Caco-2 (cell line): ENCODE data around the gene MRPL36. TPM values are rescaled to one million over a fixed set of nuclear protein-coding genes. Genes with fewer than 3 reads are reported as not detected.

Source experiments
- BruUV-seq: library from RNA; stranded (reverse); fragments of 400-500 nt; replicated peaks from 2 replicates; lab custom pipeline; 2021; lab: Mats Ljungman, UMichigan
- CTCF ChIA-PET: fragments of 300-600 bp; sonication (Branson Sonifier 250); formaldehyde crosslinking; loops from one replicate; lab custom pipeline; 2022; ENCODE audit warnings: antibody characterized with exemption; lab: Charles Lee
- POLR2A ChIA-PET: fragments of 300-600 bp; sonication (Branson Sonifier 250); formaldehyde crosslinking; loops from one replicate; lab custom pipeline; 2022; ENCODE audit warnings: antibody characterized with exemption; lab: Charles Lee
- DNase-seq, 2 experiments: peaks; one replicate each; pipeline versions ENCODE4 v3.0.0 to v3.0.0-alpha.2; 2020 to 2022
- H3K27me3 ChIP-seq: replicated peaks from 2 replicates; pipeline ENCODE4 v1.6.0; 2011; ENCODE audit warnings: low read length; ENCODE audit not compliant: control insufficient read depth, insufficient read depth
- H3K36me3 ChIP-seq: 2 replicates; pipeline ENCODE4 v1.5.1; 2011; ENCODE audit warnings: low read length; ENCODE audit not compliant: control insufficient read depth, insufficient read depth
- H3K4me1 ChIP-seq: fragments of 250-450 bp; sonication (Bioruptor Pico); 2 replicates; pipeline ENCODE4 v1.5.1; 2020; ENCODE audit warnings: mild to moderate bottlenecking
- H3K4me3 ChIP-seq: 2 replicates; pipeline ENCODE4 v1.5.1; 2011; ENCODE audit warnings: low read depth, mild to moderate bottlenecking, control low read depth, low read length
- H3K9me3 ChIP-seq: fragments of 250-450 bp; sonication (Bioruptor Pico); 2 replicates; pipeline ENCODE4 v1.5.1; 2020; ENCODE audit warnings: mild to moderate bottlenecking, moderate library complexity
- H3K27ac Mint-ChIP-seq: one replicate; pipeline ENCODE4 v1.8.0; 2022; ENCODE audit warnings: mixed read lengths; ENCODE audit not compliant: unreplicated experiment
- H3K27me3 Mint-ChIP-seq: one replicate; pipeline ENCODE4 v1.8.0; 2022; ENCODE audit warnings: mixed read lengths; ENCODE audit not compliant: insufficient read depth, unreplicated experiment
- H3K36me3 Mint-ChIP-seq: one replicate; pipeline ENCODE4 v1.8.0; 2022; ENCODE audit warnings: mild to moderate bottlenecking, mixed read lengths; ENCODE audit not compliant: insufficient read depth, unreplicated experiment
- H3K4me1 Mint-ChIP-seq: one replicate; pipeline ENCODE4 v1.8.0; 2022; ENCODE audit warnings: low read depth, mixed read lengths; ENCODE audit not compliant: unreplicated experiment
- H3K4me3 Mint-ChIP-seq: one replicate; pipeline ENCODE4 v1.8.0; 2022; ENCODE audit warnings: mild to moderate bottlenecking, moderate library complexity, mixed read lengths; ENCODE audit not compliant: unreplicated experiment
- H3K9me3 Mint-ChIP-seq: one replicate; pipeline ENCODE4 v1.8.0; 2022; ENCODE audit warnings: mixed read lengths; ENCODE audit not compliant: unreplicated experiment
- intact Hi-C: fragments of 100-400 bp; cut with micrococcal nuclease; formaldehyde crosslinking; loops from one replicate; pipeline ENCODE4 v1.10.0; 2022; ENCODE audit not compliant: unreplicated experiment
- total RNA-seq: library from RNA; stranded (reverse); gene quantifications from 2 replicates; pipeline ENCODE4 v1.2.3, GENCODE V29; 2022
- TF ChIP-seq, protein P1 (sequence below), 2 experiments: fragments of 200-600 bp in 1 of 2; IDR thresholded peaks; 1 replicate in 1 of 2; 2 replicates in 1 of 2; pipeline versions ENCODE4 v1.5.1 to v1.8.0; 2011 to 2022; ENCODE audit warnings: antibody characterized with exemption in 1 of 2, control low read depth in 1 of 2, inconsistent platforms in 1 of 2, low read depth in 1 of 2, low read length in 1 of 2, mild to moderate bottlenecking in 1 of 2, moderate library complexity in 1 of 2; ENCODE audit not compliant: insufficient read depth in 1 of 2, severe bottlenecking in 1 of 2, unreplicated experiment in 1 of 2

The MRPL36 gene
- total RNA-seq, 1 experiment from 2014 or later: 65.9 TPM

DNA sequence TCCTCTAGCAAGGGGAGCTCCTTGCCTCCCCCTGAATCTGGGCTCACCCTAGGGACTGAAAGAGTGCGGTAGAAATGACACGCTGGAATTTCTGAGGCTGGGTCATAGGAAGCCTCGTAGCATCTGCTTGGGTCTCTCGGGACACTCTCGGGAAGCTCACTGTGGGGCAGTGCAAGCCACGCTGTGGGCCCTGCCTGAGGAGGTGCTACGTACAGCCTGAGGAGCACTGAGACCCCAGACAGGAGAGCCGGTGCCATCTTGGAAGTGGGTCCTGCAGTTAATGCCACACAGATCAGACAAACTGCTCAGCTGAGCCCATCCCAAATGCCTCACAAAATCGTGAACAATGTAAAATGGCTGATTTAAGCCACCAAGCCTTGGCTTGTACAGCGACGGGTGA is 1.8 kb downstream of the MRPL36 start:
- no peak overlapping the region for H3K4me3 Mint-ChIP-seq
- H3K36me3 ChIP-seq: peaks cover 6% of the 10 kb centered on the region
- TF ChIP-seq, protein P1, sequence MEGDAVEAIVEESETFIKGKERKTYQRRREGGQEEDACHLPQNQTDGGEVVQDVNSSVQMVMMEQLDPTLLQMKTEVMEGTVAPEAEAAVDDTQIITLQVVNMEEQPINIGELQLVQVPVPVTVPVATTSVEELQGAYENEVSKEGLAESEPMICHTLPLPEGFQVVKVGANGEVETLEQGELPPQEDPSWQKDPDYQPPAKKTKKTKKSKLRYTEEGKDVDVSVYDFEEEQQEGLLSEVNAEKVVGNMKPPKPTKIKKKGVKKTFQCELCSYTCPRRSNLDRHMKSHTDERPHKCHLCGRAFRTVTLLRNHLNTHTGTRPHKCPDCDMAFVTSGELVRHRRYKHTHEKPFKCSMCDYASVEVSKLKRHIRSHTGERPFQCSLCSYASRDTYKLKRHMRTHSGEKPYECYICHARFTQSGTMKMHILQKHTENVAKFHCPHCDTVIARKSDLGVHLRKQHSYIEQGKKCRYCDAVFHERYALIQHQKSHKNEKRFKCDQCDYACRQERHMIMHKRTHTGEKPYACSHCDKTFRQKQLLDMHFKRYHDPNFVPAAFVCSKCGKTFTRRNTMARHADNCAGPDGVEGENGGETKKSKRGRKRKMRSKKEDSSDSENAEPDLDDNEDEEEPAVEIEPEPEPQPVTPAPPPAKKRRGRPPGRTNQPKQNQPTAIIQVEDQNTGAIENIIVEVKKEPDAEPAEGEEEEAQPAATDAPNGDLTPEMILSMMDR (IDR thresholded peaks at IDR 0.05; ENCODE audit: insufficient read depth in 1 of 2, low read depth in 1 of 2, low read length in 1 of 2, severe bottlenecking in 1 of 2, unreplicated experiment in 1 of 2): no peak
- DNase-seq: no peak
- ChIA-PET POLR2A (no interaction called here), CTCF (no interaction called here)
- H3K4me3 ChIP-seq: no peak overlapping the region
- H3K27ac Mint-ChIP-seq: no peak overlapping the region
- H3K4me1 Mint-ChIP-seq: peaks cover 3% of the 10 kb centered on the region
- H3K4me1 ChIP-seq: no peaks in the 10 kb centered on the region
- H3K27me3 Mint-ChIP-seq: no peaks in the 10 kb centered on the region
- H3K27me3 ChIP-seq: no peaks in the 10 kb centered on the region
- H3K9me3 Mint-ChIP-seq: no peaks in the 10 kb centered on the region
- no peaks in the 10 kb centered on the region for H3K9me3 ChIP-seq
- peaks cover 49% of the 10 kb centered on the region for H3K36me3 Mint-ChIP-seq
- intact Hi-C loops: no loop called here
- BruUV-seq: no TSS peak

DNA sequence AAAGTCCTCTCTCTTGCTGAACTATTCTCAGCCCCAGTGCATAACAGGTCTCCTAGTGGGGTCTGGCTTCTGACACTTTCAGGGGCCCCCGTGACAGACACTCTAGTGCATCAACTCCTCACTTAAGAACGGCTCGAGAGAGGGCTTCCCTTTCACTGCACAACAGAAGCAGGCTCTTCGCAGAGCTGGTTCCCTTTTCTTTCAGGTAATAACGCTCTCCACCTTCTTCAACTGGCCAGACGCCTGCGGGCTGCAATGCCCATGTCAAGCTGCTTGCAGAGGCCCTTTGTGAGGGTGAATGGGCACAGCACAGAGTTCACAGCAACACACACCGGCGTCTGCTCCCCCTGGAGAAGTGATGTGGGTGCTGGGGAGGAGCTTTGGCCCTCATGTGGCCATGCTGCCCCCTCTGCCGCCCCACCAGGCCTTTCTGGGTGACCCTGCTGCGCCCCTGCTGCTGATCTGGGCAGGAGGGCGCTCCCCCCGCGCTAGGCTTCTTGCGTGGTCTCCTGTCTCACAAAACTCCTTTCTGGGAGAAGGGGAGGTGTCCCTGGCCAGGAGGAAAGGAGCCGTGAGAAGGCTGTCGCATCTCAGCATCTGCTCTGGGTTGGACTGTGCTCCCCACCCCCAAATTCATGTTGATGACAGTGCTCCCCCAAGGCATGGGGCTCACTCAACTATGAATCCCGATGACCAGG is 2.4 kb downstream of the MRPL36 start:
- no peak for DNase-seq
- H3K4me3 Mint-ChIP-seq: no peak overlapping the region

DNA sequence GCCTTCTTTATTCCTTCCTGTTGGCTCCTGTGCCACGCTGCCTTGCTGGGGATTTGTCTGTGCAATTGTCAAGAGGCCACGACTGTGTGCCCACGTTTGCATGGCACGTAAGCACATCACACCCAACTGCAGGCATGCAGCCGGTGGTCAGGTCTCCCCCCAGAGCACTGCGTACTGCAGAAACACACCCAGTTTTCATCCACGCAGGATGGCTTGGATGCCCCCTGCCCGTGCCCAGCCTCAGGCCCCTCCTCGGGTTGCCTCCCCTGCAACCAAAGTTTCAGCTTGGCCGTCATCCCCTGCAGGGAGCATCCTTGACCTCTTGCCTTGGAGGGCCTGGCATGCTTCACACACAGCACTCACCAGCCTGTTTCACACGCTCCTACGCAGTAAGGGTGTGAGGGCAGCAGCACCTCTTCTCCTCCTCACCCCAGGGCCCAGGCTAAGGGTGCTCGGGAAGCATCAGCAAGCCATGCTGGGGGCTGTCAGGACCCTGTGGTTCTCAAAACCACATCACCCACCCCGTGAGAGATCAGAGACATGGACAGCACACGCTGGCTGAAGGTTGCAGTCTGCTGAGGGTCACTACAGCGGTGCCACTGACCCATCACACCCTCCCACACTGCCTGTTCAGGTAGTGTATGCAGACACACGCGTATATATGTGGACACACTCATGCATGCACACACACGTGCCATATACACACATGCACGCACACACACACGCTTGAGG is 3.1 kb downstream of the MRPL36 start:
- peaks cover 6% of the 10 kb centered on the region for H3K36me3 ChIP-seq
- no peak overlapping the region for H3K4me3 Mint-ChIP-seq
- TF ChIP-seq, protein P1 (IDR thresholded peaks at IDR 0.05; ENCODE audit: insufficient read depth in 1 of 2, low read depth in 1 of 2, low read length in 1 of 2, severe bottlenecking in 1 of 2, unreplicated experiment in 1 of 2): no peak
- BruUV-seq: no TSS peak
- ChIA-PET CTCF (no interaction called here), POLR2A (no interaction called here)
- no peaks in the 10 kb centered on the region for H3K9me3 Mint-ChIP-seq
- intact Hi-C loops: no loop called here
- no peaks in the 10 kb centered on the region for H3K9me3 ChIP-seq
- DNase-seq: no peak
- peaks cover 43% of the 10 kb centered on the region for H3K36me3 Mint-ChIP-seq
- H3K27me3 ChIP-seq: no peaks in the 10 kb centered on the region
- H3K27ac Mint-ChIP-seq: no peak overlapping the region
- no peak overlapping the region for H3K4me3 ChIP-seq
- H3K4me1 ChIP-seq: no peaks in the 10 kb centered on the region
- no peaks in the 10 kb centered on the region for H3K27me3 Mint-ChIP-seq
- no peaks in the 10 kb centered on the region for H3K4me1 Mint-ChIP-seq

More for the DNA sequence above, 2.4 kb downstream of the MRPL36 start:
- Mint-ChIP-seq H3K27ac (no peak overlapping the region), H3K27me3 (no peaks in the 10 kb centered on the region), H3K36me3 (peaks cover 48% of the 10 kb centered on the region), H3K4me1 (no peaks in the 10 kb centered on the region), H3K9me3 (no peaks in the 10 kb centered on the region)
- Histone ChIP-seq H3K36me3 (peaks cover 6% of the 10 kb centered on the region), H3K9me3 (no peaks in the 10 kb centered on the region), H3K4me3 (no peak overlapping the region), H3K4me1 (no peaks in the 10 kb centered on the region), H3K27me3 (no peaks in the 10 kb centered on the region)
- ChIA-PET POLR2A (no interaction called here), CTCF (no interaction called here)
- intact Hi-C loops: no loop called here
- TF ChIP-seq, protein P1 (IDR thresholded peaks at IDR 0.05; ENCODE audit: insufficient read depth in 1 of 2, low read depth in 1 of 2, low read length in 1 of 2, severe bottlenecking in 1 of 2, unreplicated experiment in 1 of 2): no peak
- BruUV-seq: no TSS peak
